HG03342 (cell line): ENCODE measurements around the gene PSMC6.

Source experiments
- ATAC-seq: cut with Tn5 transposase; IDR thresholded peaks from one replicate; pipeline ENCODE4 v1.9.1; 2021; ENCODE audit warnings: mild to moderate bottlenecking, moderate library complexity; ENCODE audit not compliant: unreplicated experiment

The PSMC6 gene

GRCh38 chr14:52706724-52707706 is at the start of gene PSMC6:
PSMC6 (plus strand) TSS chr14:52707200; CDS start chr14:52707220, 20 bp downstream.
- ATAC-seq, result peak; percentile 96

DNA sequence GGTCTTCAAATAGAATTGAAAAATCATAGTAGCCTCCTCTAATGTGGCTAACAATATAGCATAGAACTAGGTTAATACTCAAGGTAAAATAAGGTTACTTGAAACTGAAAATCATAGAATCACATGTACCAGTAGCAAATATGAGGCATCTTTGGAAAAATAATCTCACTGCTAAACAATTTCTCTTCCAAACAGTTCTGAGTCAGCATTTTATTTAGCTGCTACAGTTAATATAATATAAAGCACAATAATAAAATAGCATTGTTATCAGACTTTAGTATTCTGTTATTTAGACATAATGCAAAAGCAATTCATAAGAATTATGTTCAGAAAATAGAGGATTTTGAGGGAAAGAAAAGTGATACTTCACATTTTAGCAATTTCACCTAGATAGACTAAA is 46.7 kb upstream of the PSMC6 start:
- ATAC-seq, result no peak

- ATAC-seq, result no peak
Observed at GRCh38 chr14:52660832-52661231, 46.2 kb upstream of the PSMC6 start.

DNA sequence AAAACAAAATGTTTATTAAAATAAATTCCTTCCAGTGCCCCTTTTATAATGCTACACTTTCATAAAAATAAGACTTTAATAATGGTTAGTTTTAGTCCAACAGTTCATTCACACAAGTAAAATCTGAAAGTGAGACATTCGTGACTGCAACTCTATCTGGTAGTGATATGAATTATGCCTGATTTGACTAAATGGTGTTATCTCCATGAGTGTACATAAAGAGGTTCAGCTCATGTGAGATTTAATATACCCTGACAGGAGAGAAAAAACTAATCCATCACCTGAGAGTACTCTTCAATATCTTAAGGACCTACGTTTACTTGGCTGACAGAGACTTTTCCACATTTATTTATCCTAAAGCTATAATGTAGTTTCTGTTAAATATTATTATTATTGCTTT is 45.7 kb upstream of the PSMC6 start:
- ATAC-seq, result no peak

- no peak for ATAC-seq
Observed at GRCh38 chr14:52663850-52664249, 43.1 kb upstream of the PSMC6 start.

DNA sequence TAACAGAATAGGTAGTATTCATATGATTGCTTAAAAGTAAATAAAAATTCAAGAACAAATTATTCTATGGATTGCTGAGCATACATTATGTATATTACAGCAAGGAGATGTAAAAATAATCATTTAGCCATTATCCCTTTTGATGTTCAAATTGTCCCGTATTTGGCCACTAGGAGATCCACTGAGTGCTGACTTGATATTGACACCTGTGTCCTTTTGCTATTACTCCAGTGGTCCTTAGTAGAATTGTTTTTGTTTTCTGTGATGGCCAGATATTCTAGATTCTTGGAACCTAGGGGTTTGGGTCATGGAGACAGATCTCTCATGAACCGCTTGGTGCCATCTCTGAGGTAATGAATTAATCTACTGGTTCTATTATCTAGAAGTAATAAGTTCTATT is 28.4 kb upstream of the PSMC6 start:
- ATAC-seq, result no peak

DNA sequence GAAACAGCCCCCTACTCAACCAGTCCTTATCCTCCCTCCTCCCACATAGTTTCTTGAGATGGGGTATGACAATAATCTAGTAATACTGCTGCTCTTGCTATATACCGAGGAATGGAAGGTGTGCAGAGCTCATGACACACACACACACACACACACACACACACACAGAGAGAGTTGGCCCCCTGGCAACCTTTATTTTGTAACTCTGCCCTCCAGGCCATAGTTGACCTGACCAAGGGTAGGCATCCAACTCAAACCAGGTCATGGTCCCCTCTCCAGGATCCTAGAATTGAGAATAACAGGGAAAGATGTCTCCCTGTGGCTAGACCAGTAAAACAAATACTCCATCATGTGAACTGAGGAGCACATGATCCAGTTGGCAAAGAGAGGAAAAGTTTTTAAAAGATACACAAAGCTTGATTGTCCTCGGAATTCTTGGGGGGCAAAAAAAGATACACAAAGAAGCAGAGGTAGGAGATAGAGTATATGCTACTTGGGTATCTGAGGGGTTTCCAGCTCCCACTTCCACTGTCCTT is 22.9 kb upstream of the PSMC6 start:
- no peak for ATAC-seq

GRCh38 chr14:52686176-52686575 is 20.8 kb upstream of the PSMC6 start:
- no peak for ATAC-seq

DNA sequence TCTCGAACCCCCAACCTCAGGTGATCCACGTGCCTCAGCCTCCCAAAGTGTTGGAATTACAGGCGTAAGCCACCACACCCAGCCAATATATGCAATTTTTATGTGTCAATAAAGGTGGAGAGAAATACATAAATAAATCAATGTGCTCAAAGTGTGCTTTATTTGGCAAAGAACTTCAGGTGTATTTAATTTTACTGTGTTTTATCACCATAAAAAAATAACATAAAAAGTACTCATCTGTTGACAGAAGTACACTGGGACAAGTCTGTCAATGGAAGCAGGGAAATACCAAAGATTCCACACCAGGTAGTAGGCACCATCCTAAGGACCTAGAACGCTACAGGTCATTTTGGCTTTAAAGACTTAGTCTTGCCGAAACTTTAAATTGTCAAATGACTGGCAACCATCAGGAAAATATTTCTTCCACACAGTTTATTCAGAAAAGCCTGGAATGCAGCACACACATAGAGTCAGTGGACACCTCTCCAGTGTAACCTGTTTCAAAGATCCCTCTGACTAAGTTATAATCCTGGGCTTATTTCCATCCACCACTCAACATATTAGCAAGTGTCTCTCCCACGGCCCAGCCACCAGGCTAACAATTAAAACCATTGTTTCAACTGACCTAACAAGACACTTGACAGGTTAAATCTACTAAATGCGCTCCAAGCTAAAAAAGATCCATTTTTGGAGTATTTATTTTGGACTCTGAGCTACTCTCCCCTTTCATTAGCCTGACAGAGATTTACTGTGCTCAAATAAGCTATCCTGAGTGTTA is 15.8 kb upstream of the PSMC6 start:
- no peak for ATAC-seq

DNA sequence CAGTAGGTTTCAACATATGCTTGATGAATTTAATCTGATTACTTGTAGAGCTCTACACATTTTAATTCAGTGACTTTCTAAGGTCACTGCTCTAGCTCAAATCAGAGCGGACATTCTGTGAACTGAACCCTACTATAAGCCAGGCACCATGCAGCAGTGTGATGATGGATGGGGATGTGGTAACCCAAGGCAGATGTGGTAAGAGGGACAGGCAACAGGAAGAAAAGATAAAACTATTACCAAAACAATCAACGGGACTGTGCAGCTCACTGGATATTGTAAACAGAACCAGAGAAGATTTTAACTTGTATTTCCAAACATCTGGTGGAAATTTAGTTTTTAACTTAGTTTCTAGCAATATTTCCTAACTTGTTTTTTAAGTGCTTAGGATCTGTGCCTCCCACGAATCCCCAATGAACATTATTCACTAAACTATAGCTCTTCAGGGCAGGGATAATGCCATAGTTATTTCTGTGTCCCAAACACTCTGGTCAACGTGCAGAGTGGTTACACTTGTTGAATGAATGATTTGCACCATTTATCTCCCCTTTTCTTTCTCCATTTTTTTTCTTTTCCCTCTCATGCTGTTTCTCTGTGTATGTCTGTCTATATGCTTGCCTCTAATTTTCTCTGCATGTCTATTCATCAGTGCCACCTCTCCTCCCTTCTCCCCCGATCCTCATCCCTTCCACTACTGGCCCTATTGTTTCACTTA is 14.6 kb upstream of the PSMC6 start:
- ATAC-seq, result no peak

DNA sequence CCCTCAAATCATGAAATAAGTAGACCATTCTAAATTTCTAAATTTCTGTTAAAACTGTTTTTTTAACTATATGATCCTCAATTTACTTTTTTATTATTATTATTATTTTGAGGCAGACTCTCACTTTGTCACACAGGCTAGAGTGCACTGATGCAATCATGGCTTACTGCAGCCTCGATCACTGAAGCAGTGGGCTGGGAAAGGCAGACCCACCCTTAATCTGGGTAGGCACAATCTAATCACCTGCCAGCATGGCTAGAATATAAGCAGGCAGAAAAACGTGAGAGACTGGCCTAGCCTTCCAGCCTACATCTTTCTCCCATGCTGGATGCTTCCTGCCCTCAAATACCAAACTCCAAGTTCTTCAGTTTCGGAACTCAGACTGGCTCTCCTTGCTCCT is 14.0 kb upstream of the PSMC6 start:
- ATAC-seq, result no peak

- ATAC-seq, result no peak
Observed at GRCh38 chr14:52693532-52693931, 13.5 kb upstream of the PSMC6 start.

GRCh38 chr14:52694761-52695480 is 12.1 kb upstream of the PSMC6 start:
- peak; percentile 46 for ATAC-seq

DNA sequence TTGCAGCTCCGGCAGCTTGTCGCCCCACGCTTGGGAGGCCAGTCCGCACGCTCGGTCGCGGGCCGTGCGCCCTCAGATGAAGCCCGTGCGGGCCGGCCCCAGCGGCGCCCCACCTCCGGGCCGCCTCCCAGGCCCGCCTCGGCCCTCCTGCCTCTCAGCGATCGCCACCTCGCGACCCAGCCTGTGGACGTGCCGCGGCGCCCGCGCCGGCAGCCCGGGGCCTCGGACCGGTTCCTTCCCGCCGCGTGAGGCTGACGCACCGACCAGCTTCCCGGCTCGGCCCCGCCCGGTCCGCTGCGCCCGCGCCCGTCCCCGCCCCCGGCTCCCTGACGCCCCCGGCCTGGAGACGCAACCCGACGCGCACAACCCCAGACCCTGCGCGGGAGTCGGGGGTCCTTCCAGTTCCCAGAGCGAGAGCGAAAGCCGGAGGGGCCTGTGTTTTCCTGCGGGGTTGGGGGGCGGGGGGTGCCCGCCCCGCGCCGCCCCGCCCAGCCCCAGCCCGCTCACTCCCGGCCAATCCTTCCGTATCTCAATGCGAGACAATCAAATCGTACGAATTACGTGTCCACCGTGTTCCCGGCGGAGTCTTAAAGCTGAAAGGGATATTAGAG is 11.4 kb upstream of the PSMC6 start, which contains the start of gene ERO1A:
ERO1A (minus strand) TSS at position 78 of the 611 bp plus-strand sequence; CDS start at position 1, 77 bp downstream.
- ATAC-seq, result peak; percentile 57

DNA sequence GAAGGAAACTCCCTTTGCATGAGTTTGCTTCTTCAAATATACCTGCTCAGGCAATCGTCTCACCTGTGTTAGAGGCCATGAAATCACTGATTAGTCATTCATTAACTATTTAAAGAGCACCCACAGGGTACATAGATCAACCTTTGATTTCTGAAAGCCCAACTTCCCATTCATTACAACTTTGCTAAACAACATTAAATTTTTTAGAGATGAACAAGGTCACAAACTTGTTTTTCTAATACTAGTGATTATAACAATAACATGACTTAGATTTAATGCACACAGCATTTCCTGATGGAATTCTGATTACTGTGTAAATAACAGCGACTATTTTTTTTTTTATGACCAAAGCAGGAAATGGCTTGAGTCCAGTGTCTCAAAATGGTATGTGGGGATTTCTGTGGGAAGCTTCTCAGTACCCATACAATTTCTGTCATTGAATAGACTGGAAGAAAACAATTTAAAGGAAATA is 6.3 kb upstream of the PSMC6 start:
- no peak for ATAC-seq

DNA sequence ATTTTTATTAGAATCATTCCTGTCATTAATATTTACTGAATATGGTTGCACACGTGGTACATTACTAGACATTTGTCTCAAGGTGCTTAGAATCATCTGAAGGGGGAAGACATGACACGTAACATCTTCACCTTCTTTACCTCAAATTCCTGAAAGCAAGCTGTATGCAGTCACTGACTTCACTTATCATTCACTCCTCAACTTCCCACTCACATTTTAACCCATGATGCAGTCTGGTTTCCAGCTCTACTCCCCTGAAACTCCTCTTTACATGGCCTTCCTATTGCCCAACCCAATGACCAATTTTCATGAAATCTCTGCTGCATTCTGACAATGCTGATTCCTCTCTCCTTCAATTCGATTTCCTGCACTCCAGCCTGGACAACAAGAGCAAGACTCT is 5.8 kb upstream of the PSMC6 start:
- ATAC-seq, result no peak

GRCh38 chr14:52703225-52703624 is 3.8 kb upstream of the PSMC6 start:
- ATAC-seq, result no peak

DNA sequence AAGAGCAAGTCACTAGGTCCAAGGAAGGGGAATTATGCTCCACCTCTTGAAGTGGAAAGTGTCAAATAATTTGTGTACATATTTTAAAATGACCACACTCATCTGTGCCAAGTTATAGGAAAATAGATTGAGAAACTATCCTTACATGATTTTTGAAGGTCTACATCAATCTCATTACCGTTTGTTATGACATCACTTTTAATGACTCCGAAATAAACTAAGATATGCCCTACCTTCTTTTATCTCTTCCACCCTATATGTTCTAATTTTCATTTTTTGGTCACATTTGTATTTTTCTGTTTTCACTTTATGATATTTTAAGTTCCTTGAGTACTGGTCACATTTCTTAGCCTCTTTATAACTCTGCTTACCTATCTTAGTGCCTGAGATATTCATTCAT is 3.3 kb upstream of the PSMC6 start:
- ATAC-seq, result no peak

- no peak for ATAC-seq
Observed at GRCh38 chr14:52706286-52706685, 714 bp upstream of the PSMC6 start.

GRCh38 chr14:52711666-52712065 is 4.7 kb downstream of the PSMC6 start:
- no peak for ATAC-seq
